ENCODE results near the gene NFIA.

GRCh38 chr1:61447106-61447967 lies 365.0 kb downstream of the NFIA start:
- TF ChIP-seq POLR2A (IDR thresholded peaks at IDR 0.05) (no peak), CTCF (IDR thresholded peaks at IDR 0.05) (no peak)

All from Peyer's patch (tissue), 4 donors.